Measurements from ENCODE around the gene ATXN7L2.
A peak's percentile ranks its signal among the peaks of the same experiment; 100 is the strongest.

ATXN7L2 gene

GRCh38 chr1:109466125-109466451, 17.6 kb upstream of the ATXN7L2 start:
- TF ChIP-seq RAD21 (IDR thresholded peaks at IDR 0.05; ENCODE audit: low read depth) (no peak), EGR1 (IDR thresholded peaks at IDR 0.05) (no peak), YY1 (IDR thresholded peaks at IDR 0.05; ENCODE audit: low read depth) (no peak)

DNA sequence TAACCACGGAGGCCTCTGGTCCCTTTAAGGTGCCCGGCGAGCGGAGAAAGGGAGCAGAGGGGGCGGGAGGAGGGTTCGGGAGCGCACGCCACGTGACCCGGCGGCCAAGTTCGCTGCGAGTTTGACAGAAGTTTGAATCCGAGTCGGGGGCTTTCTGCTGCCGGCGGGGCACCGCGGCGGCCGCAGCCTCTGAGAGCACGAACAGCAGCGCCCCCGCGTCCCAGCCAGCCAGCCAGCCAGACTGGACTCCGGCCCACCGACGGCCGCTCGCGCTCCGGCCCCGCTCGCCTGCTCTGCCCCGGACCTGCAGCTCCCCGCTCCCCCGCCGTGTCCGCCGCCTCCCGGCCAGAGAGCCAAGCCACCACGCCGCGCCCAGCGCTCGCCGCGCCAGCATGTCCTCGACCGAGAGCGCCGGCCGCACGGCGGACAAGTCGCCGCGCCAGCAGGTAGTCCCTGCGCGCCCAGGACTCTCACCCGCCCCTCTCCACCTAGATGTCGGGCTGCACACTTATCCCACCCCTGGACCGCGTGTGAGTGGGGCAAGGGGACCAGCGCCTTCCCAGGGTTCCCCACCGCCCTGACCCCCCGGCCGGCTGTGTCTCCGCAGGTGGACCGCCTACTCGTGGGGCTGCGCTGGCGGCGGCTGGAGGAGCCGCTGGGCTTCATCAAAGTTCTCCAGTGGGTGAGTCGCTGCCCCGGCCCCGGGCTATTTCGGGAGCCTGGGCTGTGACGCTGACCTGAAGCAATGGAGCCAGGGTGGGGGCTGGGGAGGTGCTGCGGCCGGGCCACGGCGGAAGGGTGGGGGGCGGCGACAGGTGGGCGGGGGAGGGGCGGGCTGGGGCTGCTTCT, 17.0 kb upstream of the ATXN7L2 start, which contains the start of gene SYPL2:
TSS of gene SYPL2 (plus strand) at position 95 of the 849 bp plus-strand sequence. CDS start at position 393, 298 bp downstream.
- no peak for TF ChIP-seq TEAD4 (IDR thresholded peaks at IDR 0.05)
- TF ChIP-seq USF1 (IDR thresholded peaks at IDR 0.05) = peak; percentile 92
- TF ChIP-seq CEBPB (IDR thresholded peaks at IDR 0.05) = no peak
- TF ChIP-seq, protein P1, sequence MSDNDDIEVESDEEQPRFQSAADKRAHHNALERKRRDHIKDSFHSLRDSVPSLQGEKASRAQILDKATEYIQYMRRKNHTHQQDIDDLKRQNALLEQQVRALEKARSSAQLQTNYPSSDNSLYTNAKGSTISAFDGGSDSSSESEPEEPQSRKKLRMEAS (IDR thresholded peaks at IDR 0.05) = peak; percentile 56; the same call in 1 of the 2 replicates

DNA sequence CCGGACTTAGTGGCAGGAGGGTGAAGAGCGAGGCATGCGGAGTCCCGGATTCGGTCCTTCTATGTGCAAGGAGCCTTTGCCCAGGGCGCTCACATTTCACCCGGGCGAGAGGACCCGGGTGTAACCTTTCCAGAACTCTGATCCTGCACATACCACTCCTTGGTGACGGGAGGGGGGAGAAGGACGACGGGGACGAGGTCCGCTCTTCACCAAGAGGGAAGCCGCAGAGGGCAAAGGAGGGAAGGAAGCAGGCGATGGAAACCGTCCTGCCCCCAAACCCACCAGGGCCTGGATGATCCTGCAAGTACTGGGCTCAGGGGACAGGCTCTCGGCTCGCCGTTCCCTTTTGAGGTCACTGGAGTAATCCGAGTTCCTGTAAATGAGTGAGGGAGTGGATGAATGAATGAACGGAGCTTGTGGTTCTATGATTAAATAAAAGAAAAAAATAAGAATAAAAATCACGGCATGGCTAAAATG, 16.4 kb upstream of the ATXN7L2 start:
- TF ChIP-seq EP300 (IDR thresholded peaks at IDR 0.05; ENCODE audit: borderline replicate concordance) (no peak), RAD21 (IDR thresholded peaks at IDR 0.05; ENCODE audit: low read depth) (no peak), CEBPB (IDR thresholded peaks at IDR 0.05) (no peak), EGR1 (IDR thresholded peaks at IDR 0.05) (no peak)
- TF ChIP-seq, protein P2, sequence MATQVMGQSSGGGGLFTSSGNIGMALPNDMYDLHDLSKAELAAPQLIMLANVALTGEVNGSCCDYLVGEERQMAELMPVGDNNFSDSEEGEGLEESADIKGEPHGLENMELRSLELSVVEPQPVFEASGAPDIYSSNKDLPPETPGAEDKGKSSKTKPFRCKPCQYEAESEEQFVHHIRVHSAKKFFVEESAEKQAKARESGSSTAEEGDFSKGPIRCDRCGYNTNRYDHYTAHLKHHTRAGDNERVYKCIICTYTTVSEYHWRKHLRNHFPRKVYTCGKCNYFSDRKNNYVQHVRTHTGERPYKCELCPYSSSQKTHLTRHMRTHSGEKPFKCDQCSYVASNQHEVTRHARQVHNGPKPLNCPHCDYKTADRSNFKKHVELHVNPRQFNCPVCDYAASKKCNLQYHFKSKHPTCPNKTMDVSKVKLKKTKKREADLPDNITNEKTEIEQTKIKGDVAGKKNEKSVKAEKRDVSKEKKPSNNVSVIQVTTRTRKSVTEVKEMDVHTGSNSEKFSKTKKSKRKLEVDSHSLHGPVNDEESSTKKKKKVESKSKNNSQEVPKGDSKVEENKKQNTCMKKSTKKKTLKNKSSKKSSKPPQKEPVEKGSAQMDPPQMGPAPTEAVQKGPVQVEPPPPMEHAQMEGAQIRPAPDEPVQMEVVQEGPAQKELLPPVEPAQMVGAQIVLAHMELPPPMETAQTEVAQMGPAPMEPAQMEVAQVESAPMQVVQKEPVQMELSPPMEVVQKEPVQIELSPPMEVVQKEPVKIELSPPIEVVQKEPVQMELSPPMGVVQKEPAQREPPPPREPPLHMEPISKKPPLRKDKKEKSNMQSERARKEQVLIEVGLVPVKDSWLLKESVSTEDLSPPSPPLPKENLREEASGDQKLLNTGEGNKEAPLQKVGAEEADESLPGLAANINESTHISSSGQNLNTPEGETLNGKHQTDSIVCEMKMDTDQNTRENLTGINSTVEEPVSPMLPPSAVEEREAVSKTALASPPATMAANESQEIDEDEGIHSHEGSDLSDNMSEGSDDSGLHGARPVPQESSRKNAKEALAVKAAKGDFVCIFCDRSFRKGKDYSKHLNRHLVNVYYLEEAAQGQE (IDR thresholded peaks at IDR 0.05; ENCODE audit: low read depth) = no peak
- TF ChIP-seq, protein P1 (IDR thresholded peaks at IDR 0.05) = no peak

DNA sequence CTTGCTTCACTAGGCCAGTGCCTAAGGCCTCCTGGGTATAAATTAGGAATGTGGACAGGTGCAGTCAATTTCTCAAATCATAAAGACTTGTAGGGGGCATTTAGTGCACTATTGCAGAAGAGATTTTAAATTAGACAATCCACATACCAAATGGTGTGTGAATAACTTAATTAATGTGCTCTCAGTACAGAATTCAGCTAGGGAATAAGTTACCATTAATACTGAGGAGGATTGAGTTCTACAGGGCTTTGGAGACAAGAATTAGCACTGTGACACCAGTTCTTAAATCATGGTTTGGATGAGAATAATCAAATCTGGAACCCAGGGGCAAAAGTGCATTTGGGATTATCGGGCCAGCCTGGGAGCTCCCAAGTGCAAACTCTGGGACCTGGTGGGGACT, 15.6 kb upstream of the ATXN7L2 start:
- TF ChIP-seq EGR1 (IDR thresholded peaks at IDR 0.05) (no peak), YY1 (IDR thresholded peaks at IDR 0.05; ENCODE audit: low read depth) (no peak), ZBTB7A (IDR thresholded peaks at IDR 0.05; ENCODE audit: low read depth) (no peak)

GRCh38 chr1:109468903-109469302, 14.8 kb upstream of the ATXN7L2 start:
- TF ChIP-seq, protein P1 (IDR thresholded peaks at IDR 0.05) = no peak
- TF ChIP-seq CREB1 (IDR thresholded peaks at IDR 0.05; ENCODE audit: low read depth) (no peak), EGR1 (IDR thresholded peaks at IDR 0.05) (no peak), RAD21 (IDR thresholded peaks at IDR 0.05; ENCODE audit: low read depth) (no peak), CEBPB (IDR thresholded peaks at IDR 0.05) (no peak)

DNA sequence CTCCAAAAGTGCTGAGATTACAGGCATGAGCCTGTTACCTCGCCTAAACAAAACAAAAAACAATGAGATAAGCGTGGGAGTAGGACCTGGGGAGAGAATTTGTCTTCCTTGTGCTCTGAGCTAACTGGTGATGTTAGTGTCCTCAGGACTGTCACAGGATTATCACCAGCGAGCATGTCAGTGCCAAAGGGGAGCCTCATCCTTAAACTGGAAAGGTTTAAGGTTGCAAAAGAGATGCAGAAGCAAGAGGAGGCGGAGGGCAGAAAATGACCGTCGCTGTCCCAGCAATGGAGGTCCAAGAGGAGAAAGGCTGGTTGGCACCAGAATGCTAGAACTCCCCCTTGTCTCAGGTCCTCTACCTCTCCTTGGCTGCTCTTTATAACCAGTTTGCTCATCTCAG, 13.5 kb upstream of the ATXN7L2 start:
- TF ChIP-seq, protein P2 (IDR thresholded peaks at IDR 0.05; ENCODE audit: low read depth) = no peak
- TF ChIP-seq YY1 (IDR thresholded peaks at IDR 0.05; ENCODE audit: low read depth) (no peak), TEAD4 (IDR thresholded peaks at IDR 0.05) (no peak), EP300 (IDR thresholded peaks at IDR 0.05; ENCODE audit: borderline replicate concordance) (no peak), EGR1 (IDR thresholded peaks at IDR 0.05) (no peak), TCF12 (IDR thresholded peaks at IDR 0.05; ENCODE audit: low read depth) (no peak), TAF1 (IDR thresholded peaks at IDR 0.05; ENCODE audit: low read depth) (no peak), CREB1 (IDR thresholded peaks at IDR 0.05; ENCODE audit: low read depth) (no peak), RAD21 (IDR thresholded peaks at IDR 0.05; ENCODE audit: low read depth) (no peak), FOXM1 (IDR thresholded peaks at IDR 0.05; ENCODE audit: borderline replicate concordance, low read depth) (no peak), CEBPB (IDR thresholded peaks at IDR 0.05) (no peak)
- TF ChIP-seq, protein P1 (IDR thresholded peaks at IDR 0.05) = no peak

DNA sequence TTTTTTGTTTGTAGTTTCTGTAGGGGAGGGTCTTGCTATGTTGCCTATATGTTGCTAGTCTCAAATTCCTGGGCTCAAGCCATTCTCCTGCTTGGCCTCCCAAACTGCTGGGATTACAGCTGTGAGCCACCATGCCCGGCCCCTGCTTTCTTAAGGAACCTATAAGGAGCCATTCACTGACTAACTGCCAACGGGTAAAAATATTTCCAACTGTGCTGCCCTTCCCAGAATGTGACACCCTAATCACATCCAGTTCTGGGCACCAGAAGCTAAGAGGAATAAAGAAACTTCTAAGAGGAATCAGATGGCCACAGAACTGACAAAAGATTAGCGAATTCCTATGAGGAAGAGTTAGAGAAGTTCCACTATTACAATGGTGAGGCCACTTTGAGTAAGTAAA, 10.9 kb upstream of the ATXN7L2 start:
- no peak for TF ChIP-seq TAF1 (IDR thresholded peaks at IDR 0.05; ENCODE audit: low read depth)
- TF ChIP-seq EGR1 (IDR thresholded peaks at IDR 0.05) = no peak
- no peak for TF ChIP-seq CREB1 (IDR thresholded peaks at IDR 0.05; ENCODE audit: low read depth)
- no peak for TF ChIP-seq RAD21 (IDR thresholded peaks at IDR 0.05; ENCODE audit: low read depth)
- TF ChIP-seq ZBTB7A (IDR thresholded peaks at IDR 0.05; ENCODE audit: low read depth) = no peak
- TF ChIP-seq, protein P2 (IDR thresholded peaks at IDR 0.05; ENCODE audit: low read depth) = no peak
- TF ChIP-seq EP300 (IDR thresholded peaks at IDR 0.05; ENCODE audit: borderline replicate concordance) = no peak
- TF ChIP-seq, protein P1 (IDR thresholded peaks at IDR 0.05) = no peak

Data from Ishikawa (cell line).